MM.1S (cell line): ENCODE measurements around the gene SLITRK5.
A peak's percentile ranks its signal among the peaks of the same experiment; 100 is the strongest.

Experiments used
- DNase-seq: peaks from one replicate; pipeline ENCODE4 v3.0.0-alpha.2; 2015
- H2AFZ ChIP-seq: fragments of 300-600 bp; sonication (generic); 2 replicates; pipeline ENCODE4 v1.6.0; 2016; ENCODE audit warnings: antibody characterized with exemption, low read length
- H3F3A ChIP-seq: fragments of 300-600 bp; sonication (generic); 2 replicates; pipeline ENCODE4 v1.6.1; 2016; ENCODE audit warnings: mild to moderate bottlenecking, antibody characterized with exemption, low read length, moderate library complexity, mixed read lengths; ENCODE audit not compliant: insufficient read depth
- H3K27ac ChIP-seq: fragments of 300-600 bp; sonication (generic); 2 replicates; pipeline ENCODE4 v1.5.1; 2016; ENCODE audit warnings: mild to moderate bottlenecking, low read length
- H3K27me3 ChIP-seq: fragments of 300-600 bp; sonication (generic); replicated peaks from 2 replicates; pipeline ENCODE4 v1.6.0; 2016; ENCODE audit warnings: low read length; ENCODE audit not compliant: insufficient read depth
- H3K36me3 ChIP-seq: fragments of 300-600 bp; sonication (generic); replicated peaks from 2 replicates; pipeline ENCODE4 v1.6.1; 2016; ENCODE audit warnings: mild to moderate bottlenecking, low read length, mixed read lengths; ENCODE audit not compliant: insufficient read depth
- H3K4me1 ChIP-seq: fragments of 300-600 bp; sonication (generic); 2 replicates; pipeline ENCODE4 v1.6.1; 2016; ENCODE audit warnings: low read length, mixed read lengths
- H3K4me2 ChIP-seq: fragments of 300-600 bp; sonication (generic); 2 replicates; pipeline ENCODE4 v1.6.0; 2016; ENCODE audit warnings: low read depth, low read length
- H3K4me3 ChIP-seq: fragments of 300-600 bp; sonication (generic); 2 replicates; pipeline ENCODE4 v1.5.1; 2016; ENCODE audit warnings: low read length, mixed read lengths
- H3K79me2 ChIP-seq: fragments of 300-600 bp; sonication (generic); 2 replicates; pipeline ENCODE4 v1.6.1; 2016; ENCODE audit warnings: mixed run types, low read length, mixed read lengths
- H3K9ac ChIP-seq: fragments of 300-600 bp; sonication (generic); 2 replicates; pipeline ENCODE4 v1.6.1; 2016; ENCODE audit warnings: low read length, mixed read lengths
- H3K9me2 ChIP-seq: fragments of 300-600 bp; sonication (generic); replicated peaks from 2 replicates; pipeline ENCODE4 v1.6.1; 2016; ENCODE audit warnings: mild to moderate bottlenecking, low read length, mixed read lengths; ENCODE audit not compliant: insufficient read depth
- H3K9me3 ChIP-seq: fragments of 300-600 bp; sonication (generic); replicated peaks from 2 replicates; pipeline ENCODE4 v1.6.1; 2016; ENCODE audit warnings: mild to moderate bottlenecking, low read length, mixed read lengths; ENCODE audit not compliant: insufficient read depth
- H4K20me1 ChIP-seq: fragments of 300-600 bp; sonication (generic); 2 replicates; pipeline ENCODE4 v1.6.1; 2016; ENCODE audit warnings: mild to moderate bottlenecking, low read length, moderate library complexity, mixed read lengths; ENCODE audit not compliant: insufficient read depth
- CTCF ChIP-seq: fragments of 300-600 bp; sonication (generic); IDR thresholded peaks from 2 replicates; pipeline ENCODE4 v1.5.1; 2016; ENCODE audit warnings: antibody characterized with exemption, low read length, mixed read lengths
- EZH2 ChIP-seq: fragments of 300-600 bp; sonication (generic); optimal IDR thresholded peaks from 2 replicates; pipeline ENCODE3; 2017; ENCODE audit warnings: low read depth, mild to moderate bottlenecking, antibody characterized with exemption, low read length, mixed read lengths
- EZH2phosphoT487 ChIP-seq: fragments of 300-600 bp; sonication (generic); IDR thresholded peaks from 2 replicates; pipeline ENCODE4 v1.6.1; 2018; ENCODE audit warnings: antibody characterized with exemption, low read length

Gene SLITRK5

DNA sequence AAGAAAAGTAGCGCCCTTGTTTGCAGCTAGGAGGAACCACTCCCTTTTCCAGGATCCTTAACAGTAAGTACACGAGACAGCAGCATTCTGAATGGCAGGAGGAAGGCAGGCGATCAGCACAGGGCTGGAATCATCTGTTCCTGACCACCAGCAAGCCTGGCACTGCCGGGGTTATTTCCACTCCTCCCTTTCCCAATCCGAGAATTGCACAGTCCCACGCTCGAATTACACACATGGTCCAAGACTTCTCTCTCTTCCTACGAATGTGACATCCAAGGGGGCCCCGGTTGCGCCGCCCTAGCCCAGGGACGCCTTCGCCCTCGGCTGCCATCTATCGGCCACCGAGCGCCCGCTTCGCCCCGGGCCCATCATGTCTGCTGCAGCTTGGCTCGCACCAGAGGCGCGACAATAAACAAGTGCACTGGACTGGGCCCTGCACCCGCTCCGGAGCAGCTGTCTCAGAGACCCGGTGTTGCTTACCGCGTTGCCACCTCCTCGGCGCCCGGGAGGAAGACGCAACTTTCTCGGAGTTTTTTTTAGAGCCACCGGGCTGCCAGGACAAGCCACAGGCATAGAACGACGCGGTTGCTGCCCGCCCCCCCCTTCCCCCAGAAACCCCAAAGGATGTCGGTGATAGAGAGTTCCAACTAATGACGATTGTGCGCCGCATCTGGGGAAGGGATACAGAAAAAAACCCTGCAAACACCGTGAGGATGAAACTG, at the start of gene SLITRK5:
SLITRK5 (plus strand) TSS at position 341 of the 722 bp plus-strand sequence. CDS start 4,018 bp downstream, outside the sequence.
- Histone ChIP-seq H3K9ac (peak within 1 kb of the TSS; percentile 46; the same call in 1 of the 2 replicates), H3F3A (peaks cover 9% of the 10 kb centered on the region; the same call in 1 of the 2 replicates), H3K9me3 (no peaks in the 10 kb centered on the region), H4K20me1 (no peaks in the 10 kb centered on the region), H3K4me1 (no peaks in the 10 kb centered on the region), H3K4me3 (peak within 1 kb of the TSS; percentile 67), H3K9me2 (no peaks in the 10 kb centered on the region), H2AFZ (peak within 1 kb of the TSS; percentile 75), H3K27me3 (no peaks in the 10 kb centered on the region), H3K36me3 (no peaks in the 10 kb centered on the region), H3K27ac (peak within 1 kb of the TSS; percentile 57; the same call in 1 of the 2 replicates), H3K79me2 (no peaks in the 10 kb centered on the region), H3K4me2 (peak within 1 kb of the TSS; percentile 70)
- peak; percentile 75 for DNase-seq
- TF ChIP-seq EZH2phosphoT487 (no peak), CTCF (peak; percentile 68)

- no peaks in the 10 kb centered on the region for H4K20me1 ChIP-seq
- H3K9me3 ChIP-seq: no peaks in the 10 kb centered on the region
- H3K9ac ChIP-seq: no peak overlapping the region
- H3K27me3 ChIP-seq: no peaks in the 10 kb centered on the region
- H3K79me2 ChIP-seq: no peaks in the 10 kb centered on the region
- DNase-seq: no peak
- TF ChIP-seq CTCF (no peak), EZH2phosphoT487 (no peak), EZH2 (no peak)
- H3K4me3 ChIP-seq: no peak overlapping the region
- H3K27ac ChIP-seq: no peak overlapping the region
- H3K4me1 ChIP-seq: no peaks in the 10 kb centered on the region
- no peak overlapping the region for H3K4me2 ChIP-seq
- H2AFZ ChIP-seq: no peak overlapping the region
- no peaks in the 10 kb centered on the region for H3F3A ChIP-seq
- no peaks in the 10 kb centered on the region for H3K36me3 ChIP-seq
- H3K9me2 ChIP-seq: no peaks in the 10 kb centered on the region
Measured at GRCh38 chr13:87622971-87623370, 48.2 kb upstream of the SLITRK5 start.

DNA sequence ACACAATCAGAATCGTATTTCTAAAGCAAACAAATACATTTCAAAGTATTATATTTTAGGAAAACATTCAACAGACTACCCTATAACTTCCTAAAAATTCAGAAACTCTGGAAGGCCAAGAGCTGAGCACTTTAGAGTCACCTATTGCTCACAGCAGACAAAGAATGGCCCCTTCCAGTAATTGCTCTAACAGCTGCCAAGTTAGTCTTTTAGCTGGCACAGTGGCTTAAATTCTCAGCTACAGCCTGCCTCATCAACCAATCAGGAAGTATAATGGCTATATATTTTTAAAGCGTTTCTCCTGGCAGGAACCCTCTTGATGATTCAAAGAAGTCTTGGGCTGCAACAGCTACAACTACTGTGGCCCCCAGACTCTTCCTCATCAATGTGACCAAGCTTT, 14.9 kb upstream of the SLITRK5 start:
- Histone ChIP-seq H3F3A (no peaks in the 10 kb centered on the region), H3K9ac (no peak overlapping the region), H3K9me2 (no peaks in the 10 kb centered on the region), H3K79me2 (no peaks in the 10 kb centered on the region), H3K36me3 (no peaks in the 10 kb centered on the region), H3K9me3 (no peaks in the 10 kb centered on the region), H4K20me1 (no peaks in the 10 kb centered on the region), H2AFZ (no peak overlapping the region), H3K27ac (no peak overlapping the region), H3K4me2 (no peak overlapping the region), H3K4me1 (0 out of 2 replicates have a peak, but pooled peaks cover 4% of the 10 kb centered on the region), H3K27me3 (no peaks in the 10 kb centered on the region), H3K4me3 (no peak overlapping the region)
- TF ChIP-seq EZH2phosphoT487: no peak
- TF ChIP-seq CTCF: no peak
- TF ChIP-seq EZH2: no peak
- no peak for DNase-seq
